GM18511 (cell line): ENCODE data around the gene PCNX1.
"Not testable (repeated sequence)": the region's sequence is repeated elsewhere in the genome, so short reads cannot be mapped to it uniquely, and the experiment has no call there.

Source experiments
- ATAC-seq: cut with Tn5 transposase; IDR thresholded peaks from one replicate; pipeline ENCODE4 v1.9.1; 2021; ENCODE audit warnings: mild to moderate bottlenecking, moderate library complexity; ENCODE audit not compliant: unreplicated experiment

Gene PCNX1

GRCh38 chr14:71006200-71006563 lies 98.9 kb downstream of the PCNX1 start:
- no peak for ATAC-seq

GRCh38 chr14:71011479-71011878 lies 104.2 kb downstream of the PCNX1 start:
- ATAC-seq, result no peak

- no peak for ATAC-seq
Measured at GRCh38 chr14:71012888-71013287, 105.6 kb downstream of the PCNX1 start.

DNA sequence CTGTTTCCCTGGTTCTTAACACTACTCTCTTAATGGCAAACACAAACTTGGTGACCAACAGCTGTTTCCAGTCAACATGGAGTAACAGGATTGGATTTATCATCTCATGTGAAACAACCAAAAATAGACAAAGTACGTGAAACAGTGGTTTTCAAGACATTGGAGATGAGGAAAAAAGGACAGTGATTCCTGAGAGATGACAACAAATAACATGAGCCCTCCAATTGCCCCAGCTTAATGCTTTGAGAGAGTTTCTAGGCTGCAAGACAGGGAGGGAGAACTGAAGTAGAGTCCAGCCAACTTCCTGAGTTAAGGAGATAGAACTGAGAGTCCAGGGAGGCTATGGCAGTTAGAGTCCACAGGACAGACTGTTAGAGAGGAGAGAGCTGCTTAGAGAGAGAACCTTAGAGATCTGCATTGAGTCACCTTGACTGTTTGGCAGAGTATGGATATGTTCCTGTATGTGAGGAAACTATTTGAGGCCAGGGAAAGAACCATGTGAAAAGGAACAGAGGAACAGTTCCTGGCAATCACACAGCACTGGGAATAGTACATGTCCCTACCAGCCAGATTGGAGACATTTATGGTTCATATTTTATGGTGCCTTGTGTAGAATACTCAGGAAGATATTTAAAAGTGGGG lies 106.4 kb downstream of the PCNX1 start:
- no peak for ATAC-seq

GRCh38 chr14:71019917-71020316 lies 112.7 kb downstream of the PCNX1 start:
- ATAC-seq, result not testable (repeated sequence)

DNA sequence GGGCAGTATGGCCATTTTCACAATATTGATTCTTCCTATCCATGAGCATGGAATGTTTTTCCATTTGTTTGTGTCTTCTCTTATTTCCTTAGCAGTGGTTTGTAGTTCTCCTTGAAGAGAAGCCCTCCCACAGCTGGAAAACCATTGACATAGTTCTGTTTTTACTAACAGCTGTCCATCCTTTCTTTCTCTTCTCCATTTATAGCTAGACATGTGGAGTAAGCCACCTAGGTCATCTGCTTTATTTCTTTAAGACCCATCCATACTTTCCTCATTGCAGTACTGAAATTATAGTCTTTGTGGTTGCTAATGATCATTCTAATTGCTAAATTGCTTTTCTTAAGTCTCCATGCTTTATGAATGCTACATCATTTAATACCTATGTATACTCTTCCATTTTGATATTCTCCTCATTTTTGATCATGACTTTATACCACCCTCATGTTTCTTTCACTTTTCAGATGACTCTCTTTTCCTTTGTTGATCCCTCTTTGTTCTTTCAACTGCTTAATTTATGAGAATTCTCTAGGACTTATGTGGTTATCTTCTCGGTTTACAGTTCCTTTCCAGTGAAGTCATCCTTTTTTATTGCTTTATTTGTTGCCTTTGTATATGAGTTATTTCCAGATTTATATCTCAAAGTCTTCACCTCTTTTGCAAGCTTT lies 114.2 kb downstream of the PCNX1 start:
- no peak for ATAC-seq

GRCh38 chr14:71022012-71022869 lies 115.0 kb downstream of the PCNX1 start:
- ATAC-seq, result no peak

- ATAC-seq, result no peak
Measured at GRCh38 chr14:71022939-71023338, 115.7 kb downstream of the PCNX1 start.

DNA sequence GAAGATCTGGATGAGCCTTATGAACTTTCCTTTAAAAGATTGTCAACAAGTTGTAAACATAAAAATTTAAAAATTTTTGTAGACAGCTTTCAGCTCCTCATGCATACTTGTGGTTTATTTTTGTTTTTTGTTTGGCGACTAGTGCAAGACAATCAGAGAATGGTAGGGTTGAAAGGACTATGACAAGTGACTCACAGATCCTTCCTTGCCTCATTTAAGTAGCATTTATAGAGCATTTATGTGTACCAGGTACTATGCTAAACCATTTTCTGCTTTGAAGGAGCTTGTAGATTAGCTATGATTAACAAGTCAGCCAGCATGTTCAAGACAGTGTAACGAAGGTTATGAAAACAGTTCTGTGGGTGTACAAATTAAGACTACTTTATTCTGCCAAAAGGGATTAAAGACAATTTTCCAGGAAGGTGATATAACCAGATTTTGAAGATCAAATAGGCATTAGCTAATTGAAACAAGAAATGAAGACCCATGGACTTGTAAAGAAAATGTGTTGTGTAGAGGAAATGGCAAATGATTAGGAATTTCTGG lies 122.0 kb downstream of the PCNX1 start:
- no peak for ATAC-seq

DNA sequence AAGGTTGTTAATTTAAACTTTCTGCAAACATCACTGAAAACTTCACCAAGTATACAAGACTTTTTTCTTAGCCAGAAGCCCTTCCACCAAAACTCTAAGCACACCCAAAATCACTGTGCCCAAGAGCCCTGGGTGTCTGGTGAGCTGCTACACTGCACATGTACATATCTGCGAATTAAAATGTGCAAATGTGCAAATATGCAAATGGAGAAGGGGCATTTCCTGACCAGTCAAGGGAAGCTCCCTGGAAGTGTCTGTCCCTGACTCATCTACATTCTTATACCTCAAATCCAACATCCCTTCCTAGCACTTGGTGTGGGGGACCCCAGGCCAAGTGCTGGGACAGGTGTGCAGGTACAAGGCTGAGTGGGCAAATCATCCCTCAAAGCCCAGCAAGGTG lies 123.7 kb downstream of the PCNX1 start:
- no peak for ATAC-seq

DNA sequence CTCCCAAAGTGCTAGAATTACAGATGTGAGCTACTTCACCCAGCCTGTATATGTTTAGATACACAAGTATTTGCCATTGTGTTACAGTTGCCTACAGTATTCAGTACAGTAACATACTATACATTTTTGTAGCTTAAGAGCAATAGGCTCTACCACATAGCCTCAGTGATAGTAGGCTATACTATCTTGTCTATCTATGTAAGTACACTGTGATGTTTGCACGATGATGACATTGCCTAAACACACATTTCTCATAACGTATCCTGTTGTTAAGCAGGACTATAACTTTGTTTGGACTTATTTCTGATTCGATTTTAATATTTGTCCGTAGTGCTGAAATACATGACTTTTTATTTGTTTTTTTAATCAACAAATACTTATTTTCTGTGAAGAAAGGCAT lies 129.2 kb downstream of the PCNX1 start:
- no peak for ATAC-seq

DNA sequence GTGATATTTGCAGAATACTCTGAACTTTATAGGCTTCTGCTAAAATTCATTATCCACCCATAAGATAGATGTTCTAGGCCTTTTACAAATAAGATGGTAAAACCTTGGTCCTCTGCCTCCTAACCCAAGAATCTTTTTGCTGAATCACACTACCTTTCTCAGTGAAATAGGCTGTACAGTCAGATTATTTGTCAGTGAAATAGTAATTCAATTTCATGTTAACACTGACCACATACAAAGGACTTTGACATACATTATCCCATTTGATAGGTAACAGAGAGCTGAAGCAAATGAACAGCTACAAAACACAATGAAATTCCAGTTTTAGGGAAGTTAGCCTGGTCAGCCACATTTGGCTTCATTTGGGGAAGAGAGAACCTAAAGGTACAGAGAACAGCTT lies 141.1 kb downstream of the PCNX1 start:
- no peak for ATAC-seq

- no peak for ATAC-seq
Measured at GRCh38 chr14:71049435-71050133, 142.3 kb downstream of the PCNX1 start.

- ATAC-seq, result no peak
Measured at GRCh38 chr14:71050227-71050823, 143.1 kb downstream of the PCNX1 start.

GRCh38 chr14:71054706-71055105 lies 147.4 kb downstream of the PCNX1 start:
- no peak for ATAC-seq

GRCh38 chr14:71056168-71056567 lies 148.9 kb downstream of the PCNX1 start:
- no peak for ATAC-seq

GRCh38 chr14:71060274-71060673 lies 153.0 kb downstream of the PCNX1 start:
- no peak for ATAC-seq

- ATAC-seq, result no peak
Measured at GRCh38 chr14:71060825-71061455, 153.7 kb downstream of the PCNX1 start.

DNA sequence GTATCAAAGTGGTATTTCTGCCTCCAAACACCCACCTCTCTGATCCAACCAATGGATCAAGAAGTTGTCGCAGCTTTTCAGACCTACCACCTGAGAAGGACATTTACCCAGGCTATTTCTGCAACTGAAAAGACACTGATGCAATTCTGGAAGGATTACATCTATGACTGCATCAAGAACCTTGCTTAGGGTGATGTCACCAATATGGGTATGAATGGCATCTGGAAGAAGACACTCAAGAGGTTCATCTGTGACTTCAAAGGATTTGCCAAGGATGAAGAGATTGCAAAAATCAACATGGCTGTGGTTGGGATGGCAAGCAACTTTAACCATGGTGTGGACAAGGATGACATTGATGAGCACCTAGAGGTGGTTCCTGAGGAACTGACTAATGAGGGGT lies 154.2 kb downstream of the PCNX1 start:
- no peak for ATAC-seq
